SJSA1 (cell line): ENCODE measurements around the gene CREB5. TPM values are rescaled to one million over a fixed set of nuclear protein-coding genes. Genes with fewer than 3 reads are reported as not detected.
A peak's percentile ranks its signal among the peaks of the same experiment; 100 is the strongest.

Experiments
- DNase-seq, 2 experiments: peaks; one replicate each; pipeline ENCODE4 v3.0.0-alpha.2; 2015 to 2020; ENCODE audit warnings: low spot score in 2 of 2, low read depth in 1 of 2
- H3K27ac ChIP-seq: fragments of 250-450 bp; sonication (Bioruptor Pico); 2 replicates; pipeline ENCODE4 v1.5.1; 2020; ENCODE audit warnings: mild to moderate bottlenecking, moderate library complexity
- H3K27me3 ChIP-seq: fragments of 250-450 bp; sonication (Bioruptor Pico); replicated peaks from 2 replicates; pipeline ENCODE4 v1.5.1; 2020; ENCODE audit warnings: mild to moderate bottlenecking, moderate library complexity
- H3K36me3 ChIP-seq: fragments of 250-450 bp; sonication (Bioruptor Pico); 2 replicates; pipeline ENCODE4 v1.5.1; 2020; ENCODE audit warnings: mild to moderate bottlenecking
- H3K4me1 ChIP-seq: fragments of 250-450 bp; sonication (Bioruptor Pico); replicated peaks from 2 replicates; pipeline ENCODE4 v1.6.1; 2021; ENCODE audit warnings: mild to moderate bottlenecking
- H3K4me3 ChIP-seq: fragments of 250-450 bp; sonication (Bioruptor Pico); 2 replicates; pipeline ENCODE4 v1.5.1; 2020; ENCODE audit warnings: mild to moderate bottlenecking
- H3K9me3 ChIP-seq: fragments of 250-450 bp; sonication (Bioruptor Pico); replicated peaks from 2 replicates; pipeline ENCODE4 v1.5.1; 2020; ENCODE audit warnings: mild to moderate bottlenecking
- total RNA-seq: library from RNA; depleted of rRNA; stranded (reverse); fragments of >200 nt; shearing (Covaris generic); gene quantifications from 2 replicates; pipeline ENCODE4 v1.2.3, GENCODE V29; 2014

CREB5 gene
- total RNA-seq, 1 experiment from 2014 or later = 1.00 TPM

GRCh38 chr7:28465697-28466096 lies 53.4 kb downstream of the CREB5 start:
- H3K27ac ChIP-seq = no peak overlapping the region
- no peaks in the 10 kb centered on the region for H3K9me3 ChIP-seq
- no peaks in the 10 kb centered on the region for H3K36me3 ChIP-seq
- DNase-seq = no peak
- H3K4me3 ChIP-seq = no peak overlapping the region
- no peaks in the 10 kb centered on the region for H3K4me1 ChIP-seq
- H3K27me3 ChIP-seq = peaks cover 9% of the 10 kb centered on the region; the same call in 1 of the 2 replicates

GRCh38 chr7:28466341-28466740 lies 54.0 kb downstream of the CREB5 start:
- Histone ChIP-seq H3K4me3 (no peak overlapping the region), H3K27me3 (peaks cover 9% of the 10 kb centered on the region; the same call in 1 of the 2 replicates), H3K9me3 (no peaks in the 10 kb centered on the region), H3K4me1 (no peaks in the 10 kb centered on the region), H3K36me3 (no peaks in the 10 kb centered on the region), H3K27ac (no peak overlapping the region)
- DNase-seq = no peak

GRCh38 chr7:28466885-28467284 lies 54.6 kb downstream of the CREB5 start:
- no peak overlapping the region for H3K27ac ChIP-seq
- H3K27me3 ChIP-seq = peaks cover 9% of the 10 kb centered on the region; the same call in 1 of the 2 replicates
- H3K9me3 ChIP-seq = no peaks in the 10 kb centered on the region
- no peak for DNase-seq
- H3K4me3 ChIP-seq = no peak overlapping the region
- no peaks in the 10 kb centered on the region for H3K4me1 ChIP-seq
- no peaks in the 10 kb centered on the region for H3K36me3 ChIP-seq

DNA sequence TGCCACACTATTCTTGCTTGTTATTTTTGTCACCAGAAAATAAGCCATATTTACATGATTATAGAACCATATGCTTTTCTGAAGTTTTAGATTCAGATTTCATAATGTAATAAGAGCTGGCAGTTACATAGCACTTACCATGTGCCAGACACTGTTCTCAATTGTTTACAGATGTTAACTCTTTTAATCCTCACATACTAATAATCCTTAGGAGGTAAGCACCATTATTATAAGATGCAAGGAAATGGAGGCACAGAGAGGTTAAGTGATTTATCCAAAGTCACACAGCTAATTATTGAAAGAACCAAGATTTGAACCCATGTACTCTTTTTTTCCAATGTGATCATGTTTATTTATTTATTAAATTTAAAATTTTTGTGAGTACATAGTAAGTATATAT lies 57.2 kb downstream of the CREB5 start:
- H3K27ac ChIP-seq = no peak overlapping the region
- no peaks in the 10 kb centered on the region for H3K36me3 ChIP-seq
- no peak for DNase-seq
- no peaks in the 10 kb centered on the region for H3K9me3 ChIP-seq
- no peaks in the 10 kb centered on the region for H3K4me1 ChIP-seq
- H3K4me3 ChIP-seq = no peak overlapping the region
- H3K27me3 ChIP-seq = peaks cover 4% of the 10 kb centered on the region

GRCh38 chr7:28470344-28470743 lies 58.0 kb downstream of the CREB5 start:
- Histone ChIP-seq H3K9me3 (no peaks in the 10 kb centered on the region), H3K27me3 (peaks cover 4% of the 10 kb centered on the region), H3K4me3 (no peak overlapping the region), H3K36me3 (no peaks in the 10 kb centered on the region), H3K4me1 (no peaks in the 10 kb centered on the region), H3K27ac (no peak overlapping the region)
- no peak for DNase-seq

DNA sequence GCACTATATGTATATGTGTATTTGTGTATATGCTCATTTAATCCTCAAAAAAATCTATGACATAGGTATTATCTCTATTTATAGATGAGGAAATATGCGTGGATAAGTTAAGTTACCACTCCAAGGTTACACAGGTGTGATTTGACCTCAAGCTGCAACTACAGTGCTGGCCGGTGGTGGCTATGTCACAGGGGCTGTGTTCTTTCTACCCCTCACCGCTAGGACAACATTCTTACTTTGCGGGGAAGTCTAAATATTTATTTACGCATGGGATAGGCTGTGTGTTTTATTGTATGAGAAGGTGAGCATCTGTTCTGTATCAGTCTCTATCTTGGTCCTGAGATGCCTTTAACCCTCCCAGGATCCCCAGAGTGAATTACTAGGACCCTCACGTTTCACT lies 60.0 kb downstream of the CREB5 start:
- Histone ChIP-seq H3K27me3 (peaks cover 3% of the 10 kb centered on the region), H3K36me3 (no peaks in the 10 kb centered on the region), H3K9me3 (no peaks in the 10 kb centered on the region), H3K27ac (no peak overlapping the region), H3K4me3 (no peak overlapping the region), H3K4me1 (no peaks in the 10 kb centered on the region)
- no peak for DNase-seq

- DNase-seq = no peak
- H3K4me3 ChIP-seq = no peak overlapping the region
- peaks cover 3% of the 10 kb centered on the region for H3K27me3 ChIP-seq
- peaks cover 8% of the 10 kb centered on the region for H3K4me1 ChIP-seq
- no peaks in the 10 kb centered on the region for H3K36me3 ChIP-seq
- no peak overlapping the region for H3K27ac ChIP-seq
- no peaks in the 10 kb centered on the region for H3K9me3 ChIP-seq
These were observed 61.4 kb downstream of the CREB5 start for GRCh38 chr7:28473571-28474281.

- H3K9me3 ChIP-seq = no peaks in the 10 kb centered on the region
- H3K4me3 ChIP-seq = no peak overlapping the region
- H3K27me3 ChIP-seq = peaks cover 3% of the 10 kb centered on the region
- H3K27ac ChIP-seq = no peak overlapping the region
- peaks cover 13% of the 10 kb centered on the region for H3K4me1 ChIP-seq
- no peaks in the 10 kb centered on the region for H3K36me3 ChIP-seq
- DNase-seq = no peak
These were observed 61.9 kb downstream of the CREB5 start for GRCh38 chr7:28474282-28474638.

GRCh38 chr7:28474640-28475039 lies 62.3 kb downstream of the CREB5 start:
- H3K4me1 ChIP-seq = peaks cover 15% of the 10 kb centered on the region
- H3K9me3 ChIP-seq = no peaks in the 10 kb centered on the region
- H3K27ac ChIP-seq = no peak overlapping the region
- no peaks in the 10 kb centered on the region for H3K36me3 ChIP-seq
- peaks cover 3% of the 10 kb centered on the region for H3K27me3 ChIP-seq
- DNase-seq = no peak
- no peak overlapping the region for H3K4me3 ChIP-seq

DNA sequence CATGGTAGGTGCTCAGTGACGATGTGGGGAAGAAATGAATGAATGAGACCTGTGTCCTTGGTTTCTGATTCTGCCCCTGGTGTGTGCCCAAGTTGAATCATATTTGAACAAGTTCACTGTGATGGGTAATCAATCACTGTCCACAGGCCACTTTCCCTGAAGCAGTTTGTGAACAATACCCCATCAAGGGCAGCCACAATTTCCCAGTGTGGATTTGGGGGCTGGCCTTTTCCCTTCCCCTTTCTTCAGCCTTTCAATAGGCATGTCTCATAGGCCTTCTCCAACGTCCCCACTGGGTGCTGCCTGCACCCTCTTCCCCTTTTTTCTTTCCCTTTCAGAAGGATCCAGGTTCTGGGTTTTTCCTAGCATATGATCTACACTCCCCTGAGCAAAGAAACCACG lies 64.7 kb downstream of the CREB5 start:
- H3K9me3 ChIP-seq = no peaks in the 10 kb centered on the region
- H3K4me3 ChIP-seq = no peak overlapping the region
- H3K36me3 ChIP-seq = no peaks in the 10 kb centered on the region
- no peak for DNase-seq
- no peak overlapping the region for H3K27ac ChIP-seq
- peaks cover 33% of the 10 kb centered on the region for H3K4me1 ChIP-seq
- peaks cover 3% of the 10 kb centered on the region; the same call in 1 of the 2 replicates for H3K27me3 ChIP-seq

GRCh38 chr7:28478656-28479055 lies 66.3 kb downstream of the CREB5 start:
- DNase-seq = peak in 1 of 2 experiments; percentile 33
- H3K36me3 ChIP-seq = no peaks in the 10 kb centered on the region
- H3K4me1 ChIP-seq = peaks cover 49% of the 10 kb centered on the region
- H3K4me3 ChIP-seq = no peak overlapping the region
- H3K27me3 ChIP-seq = peaks cover 3% of the 10 kb centered on the region; the same call in 1 of the 2 replicates
- no peaks in the 10 kb centered on the region for H3K9me3 ChIP-seq
- no peak overlapping the region for H3K27ac ChIP-seq

- Histone ChIP-seq H3K4me3 (no peak overlapping the region), H3K27ac (no peak overlapping the region), H3K9me3 (no peaks in the 10 kb centered on the region), H3K27me3 (peaks cover 3% of the 10 kb centered on the region; the same call in 1 of the 2 replicates), H3K36me3 (no peaks in the 10 kb centered on the region), H3K4me1 (peaks cover 58% of the 10 kb centered on the region)
- no peak for DNase-seq
These were observed 67.2 kb downstream of the CREB5 start for GRCh38 chr7:28479507-28479947.

DNA sequence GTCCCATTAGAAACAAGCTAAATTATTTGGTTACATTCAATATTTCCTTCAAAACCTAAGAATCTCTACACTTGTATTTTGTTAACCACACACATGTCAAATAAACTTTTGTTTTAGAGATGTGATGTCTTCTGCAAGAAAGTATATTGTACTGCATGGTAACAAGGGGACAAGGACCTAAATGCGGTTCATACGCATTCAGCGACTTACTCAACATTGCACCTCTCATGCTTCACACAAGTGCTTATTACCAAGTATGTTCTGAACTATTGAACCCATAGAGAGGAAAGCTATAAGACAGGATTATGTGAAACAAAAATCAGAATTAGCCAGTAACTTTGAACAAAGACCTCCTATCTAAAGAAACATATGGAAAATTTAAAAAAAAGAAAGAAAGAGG lies 68.3 kb downstream of the CREB5 start:
- DNase-seq = no peak
- H3K4me1 ChIP-seq = peaks cover 58% of the 10 kb centered on the region
- 0 out of 2 replicates have a peak, but pooled peaks cover 3% of the 10 kb centered on the region for H3K27me3 ChIP-seq
- no peak overlapping the region for H3K4me3 ChIP-seq
- no peaks in the 10 kb centered on the region for H3K36me3 ChIP-seq
- no peaks in the 10 kb centered on the region for H3K9me3 ChIP-seq
- H3K27ac ChIP-seq = peak overlapping the region; percentile 42

DNA sequence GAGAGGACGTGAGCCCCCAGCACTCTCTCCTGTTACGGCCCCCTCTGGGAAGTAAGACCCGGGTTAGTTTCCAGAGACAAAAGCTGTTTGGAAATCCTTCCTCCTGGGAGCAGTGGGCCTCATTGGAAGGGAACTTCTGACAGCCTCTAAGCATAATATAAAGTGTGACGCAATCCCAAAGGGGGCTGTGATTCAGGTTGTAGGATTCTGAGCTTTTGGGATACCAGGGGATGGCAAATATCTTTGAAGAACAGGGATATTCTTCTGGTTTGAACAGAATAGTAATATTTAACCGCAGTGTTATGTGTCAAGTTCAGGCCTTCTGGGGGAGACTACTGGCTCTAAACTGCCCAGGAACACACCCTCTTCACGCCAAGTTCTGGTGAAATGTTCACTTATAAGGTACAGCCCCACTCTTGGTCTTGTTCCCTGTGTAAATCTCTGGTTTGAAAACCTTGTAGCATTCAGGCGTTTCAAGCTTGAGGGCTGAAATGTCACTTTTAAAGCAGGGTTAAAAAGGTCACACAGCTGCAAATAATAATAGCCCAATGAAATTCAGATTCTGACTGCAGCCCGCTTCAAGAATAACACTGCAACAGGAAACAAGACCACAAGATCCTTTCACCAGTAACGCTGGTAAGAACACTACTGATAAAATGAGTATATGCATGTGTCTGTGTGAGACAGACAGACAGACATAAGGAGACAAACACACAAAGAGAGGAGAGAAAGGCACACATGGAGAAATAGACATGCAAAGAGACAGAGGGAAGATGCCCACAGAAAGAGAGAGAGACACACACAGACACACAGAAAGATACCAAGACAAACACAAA lies 69.0 kb downstream of the CREB5 start:
- no peaks in the 10 kb centered on the region for H3K27me3 ChIP-seq
- peak in 1 of 2 experiments; percentile 42 for DNase-seq
- H3K4me3 ChIP-seq = no peak overlapping the region
- H3K4me1 ChIP-seq = peaks cover 58% of the 10 kb centered on the region
- no peaks in the 10 kb centered on the region for H3K36me3 ChIP-seq
- no peaks in the 10 kb centered on the region for H3K9me3 ChIP-seq
- peak overlapping the region; percentile 42 for H3K27ac ChIP-seq
